SJSA1 (cell line): ENCODE measurements around the gene INO80. TPM values are rescaled to one million over a fixed set of nuclear protein-coding genes. Genes with fewer than 3 reads are reported as not detected.
"Not testable (repeated sequence)": the region's sequence is repeated elsewhere in the genome, so short reads cannot be mapped to it uniquely, and the experiment has no call there.

Source experiments
- DNase-seq, 2 experiments: peaks; one replicate each; pipeline ENCODE4 v3.0.0-alpha.2; 2015 to 2020; ENCODE audit warnings: low spot score in 2 of 2, low read depth in 1 of 2
- H3K27ac ChIP-seq: fragments of 250-450 bp; sonication (Bioruptor Pico); 2 replicates; pipeline ENCODE4 v1.5.1; 2020; ENCODE audit warnings: mild to moderate bottlenecking, moderate library complexity
- H3K27me3 ChIP-seq: fragments of 250-450 bp; sonication (Bioruptor Pico); replicated peaks from 2 replicates; pipeline ENCODE4 v1.5.1; 2020; ENCODE audit warnings: mild to moderate bottlenecking, moderate library complexity
- H3K36me3 ChIP-seq: fragments of 250-450 bp; sonication (Bioruptor Pico); 2 replicates; pipeline ENCODE4 v1.5.1; 2020; ENCODE audit warnings: mild to moderate bottlenecking
- H3K4me1 ChIP-seq: fragments of 250-450 bp; sonication (Bioruptor Pico); replicated peaks from 2 replicates; pipeline ENCODE4 v1.6.1; 2021; ENCODE audit warnings: mild to moderate bottlenecking
- H3K4me3 ChIP-seq: fragments of 250-450 bp; sonication (Bioruptor Pico); 2 replicates; pipeline ENCODE4 v1.5.1; 2020; ENCODE audit warnings: mild to moderate bottlenecking
- H3K9me3 ChIP-seq: fragments of 250-450 bp; sonication (Bioruptor Pico); replicated peaks from 2 replicates; pipeline ENCODE4 v1.5.1; 2020; ENCODE audit warnings: mild to moderate bottlenecking
- total RNA-seq: library from RNA; depleted of rRNA; stranded (reverse); fragments of >200 nt; shearing (Covaris generic); gene quantifications from 2 replicates; pipeline ENCODE4 v1.2.3, GENCODE V29; 2014

INO80 gene
- total RNA-seq, 1 experiment from 2014 or later: 25.5 TPM

DNA sequence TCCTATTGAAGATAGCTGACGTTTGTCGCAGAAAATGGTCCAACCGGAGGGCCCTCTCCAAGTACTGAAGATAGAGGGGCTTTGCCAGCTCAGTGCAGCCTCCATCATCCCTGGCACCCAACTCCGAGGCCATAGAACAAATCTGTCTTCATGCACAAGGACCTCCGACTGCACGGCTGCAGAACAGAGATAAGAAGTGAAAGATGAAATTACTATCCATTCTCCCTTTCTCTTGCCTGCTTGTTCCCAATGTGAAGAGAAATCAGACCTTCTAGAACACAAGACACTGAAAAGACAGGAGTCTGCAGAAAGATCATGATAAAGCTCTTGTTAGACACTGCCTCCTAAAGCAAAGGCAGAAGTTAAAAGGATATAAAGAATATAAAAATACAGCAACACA lies 19.9 kb downstream of the INO80 start:
- no peak for DNase-seq
- Histone ChIP-seq H3K4me3 (no peak overlapping the region), H3K4me1 (peaks cover 2% of the 10 kb centered on the region; the same call in 1 of the 2 replicates), H3K9me3 (no peaks in the 10 kb centered on the region), H3K27ac (no peak overlapping the region), H3K27me3 (no peaks in the 10 kb centered on the region), H3K36me3 (peaks cover 79% of the 10 kb centered on the region)

DNA sequence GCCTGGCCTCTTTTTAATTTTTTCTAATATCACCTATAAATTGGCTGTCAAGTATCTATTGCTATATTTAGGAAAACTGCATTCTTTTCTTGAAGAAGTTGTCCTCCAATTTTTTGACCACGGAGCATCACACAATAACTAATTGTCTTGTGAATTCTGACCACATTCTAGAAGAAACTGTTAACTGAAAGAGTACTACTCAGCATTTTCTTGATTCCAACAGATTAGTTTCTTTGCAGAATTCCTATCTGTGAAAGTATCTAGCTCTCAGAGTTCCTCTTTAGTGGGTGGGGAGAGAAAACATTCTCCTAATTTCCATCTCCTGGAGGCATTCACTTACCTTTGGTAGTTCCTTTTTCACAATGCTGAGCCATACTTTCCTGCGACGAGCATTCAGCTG lies 31.1 kb downstream of the INO80 start:
- DNase-seq: no peak
- Histone ChIP-seq H3K27ac (no peak overlapping the region), H3K36me3 (peaks cover 96% of the 10 kb centered on the region)

DNA sequence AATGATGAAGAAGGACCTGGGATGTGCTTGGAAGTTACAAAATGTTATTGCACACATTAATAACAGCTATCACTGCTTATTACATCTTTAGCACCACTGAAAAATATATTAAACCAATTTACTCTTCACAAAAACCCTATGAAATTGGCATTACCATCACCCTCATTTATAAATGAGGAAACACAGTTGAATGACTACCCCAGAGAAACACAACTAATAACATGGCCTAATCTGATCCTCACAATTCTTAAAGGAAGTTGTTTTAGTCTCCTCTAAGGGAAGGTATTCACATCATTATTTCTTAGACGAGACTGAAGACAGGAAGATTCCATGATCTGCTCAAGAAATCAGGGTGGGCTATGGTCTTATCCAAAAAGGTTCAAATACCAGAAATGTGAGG lies 35.9 kb downstream of the INO80 start:
- H3K27me3 ChIP-seq: no peaks in the 10 kb centered on the region
- no peak overlapping the region for H3K27ac ChIP-seq
- no peak overlapping the region for H3K4me3 ChIP-seq
- no peaks in the 10 kb centered on the region for H3K4me1 ChIP-seq
- H3K36me3 ChIP-seq: peaks cover 89% of the 10 kb centered on the region
- no peak for DNase-seq
- no peaks in the 10 kb centered on the region for H3K9me3 ChIP-seq

More for the DNA sequence above, 31.1 kb downstream of the INO80 start:
- Histone ChIP-seq H3K4me3 (no peak overlapping the region), H3K4me1 (no peaks in the 10 kb centered on the region), H3K9me3 (no peaks in the 10 kb centered on the region), H3K27me3 (no peaks in the 10 kb centered on the region)

DNA sequence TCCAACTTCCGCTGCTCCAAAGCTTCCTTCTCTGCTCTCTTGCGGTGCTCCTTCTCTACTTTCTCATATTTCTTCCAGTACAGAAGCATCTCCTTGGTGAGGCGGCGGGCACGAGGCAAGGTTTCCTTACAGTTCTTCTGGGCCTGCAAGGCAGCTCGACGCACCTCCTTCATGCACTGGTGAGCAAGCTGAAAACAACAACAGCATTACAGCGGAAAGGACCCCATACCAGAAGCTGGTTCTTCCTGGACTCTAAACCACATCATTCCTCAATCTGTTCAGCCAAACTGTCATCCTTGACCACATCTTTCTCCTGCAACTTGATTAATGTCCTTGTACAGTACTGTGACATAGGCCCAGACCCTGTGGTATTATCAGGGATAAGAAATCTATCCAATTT lies 36.4 kb downstream of the INO80 start:
- H3K27ac ChIP-seq: no peak overlapping the region
- DNase-seq: no peak
- no peaks in the 10 kb centered on the region for H3K4me1 ChIP-seq
- no peaks in the 10 kb centered on the region for H3K9me3 ChIP-seq
- no peak overlapping the region for H3K4me3 ChIP-seq
- H3K27me3 ChIP-seq: no peaks in the 10 kb centered on the region
- H3K36me3 ChIP-seq: peaks cover 88% of the 10 kb centered on the region

DNA sequence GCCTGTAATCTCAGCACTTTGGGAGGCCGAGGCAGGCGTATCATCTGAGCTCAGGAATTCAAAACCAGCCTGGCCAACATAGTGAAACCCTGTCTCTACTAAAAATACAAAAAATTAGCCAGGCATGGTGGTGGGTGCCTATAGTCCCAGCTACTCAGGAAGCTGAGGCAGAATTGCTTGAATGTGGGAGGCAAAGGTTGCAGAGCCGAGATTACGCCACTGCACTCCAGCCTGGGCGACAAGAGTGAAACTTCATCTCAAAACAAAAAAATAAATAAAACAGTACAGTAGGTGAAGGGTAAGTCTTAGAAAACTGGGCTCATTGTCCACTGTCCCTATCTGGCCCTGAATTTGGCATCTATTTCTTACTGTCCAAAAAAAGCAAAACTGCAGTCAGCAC lies 37.2 kb downstream of the INO80 start:
- not testable (repeated sequence) for H3K27ac ChIP-seq, H3K4me3 ChIP-seq, DNase-seq, H3K4me1 ChIP-seq, H3K27me3 ChIP-seq, H3K9me3 ChIP-seq
- peaks cover 89% of the 10 kb centered on the region for H3K36me3 ChIP-seq

DNA sequence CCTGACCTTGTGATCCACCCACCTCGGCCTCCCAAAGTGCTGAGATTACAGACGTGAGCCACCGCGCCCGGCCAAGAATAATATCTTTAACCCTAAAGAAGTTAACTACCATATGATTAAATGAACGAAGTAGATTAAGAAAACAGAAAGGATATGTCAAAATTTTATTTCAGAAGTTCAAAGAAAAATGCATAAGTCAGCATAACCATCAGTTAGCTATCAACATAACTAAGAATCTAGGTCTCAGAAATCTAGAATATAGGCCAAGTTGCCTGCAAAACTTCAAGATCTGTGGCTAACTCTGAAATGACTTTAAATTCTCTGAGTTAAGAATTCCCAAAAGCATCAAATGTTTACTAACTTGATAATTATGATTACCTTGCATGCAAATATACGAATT lies 38.0 kb downstream of the INO80 start:
- H3K27ac ChIP-seq: no peak overlapping the region
- no peaks in the 10 kb centered on the region for H3K4me1 ChIP-seq
- peaks cover 89% of the 10 kb centered on the region for H3K36me3 ChIP-seq
- H3K4me3 ChIP-seq: no peak overlapping the region
- DNase-seq: no peak
- H3K9me3 ChIP-seq: no peaks in the 10 kb centered on the region
- no peaks in the 10 kb centered on the region for H3K27me3 ChIP-seq

DNA sequence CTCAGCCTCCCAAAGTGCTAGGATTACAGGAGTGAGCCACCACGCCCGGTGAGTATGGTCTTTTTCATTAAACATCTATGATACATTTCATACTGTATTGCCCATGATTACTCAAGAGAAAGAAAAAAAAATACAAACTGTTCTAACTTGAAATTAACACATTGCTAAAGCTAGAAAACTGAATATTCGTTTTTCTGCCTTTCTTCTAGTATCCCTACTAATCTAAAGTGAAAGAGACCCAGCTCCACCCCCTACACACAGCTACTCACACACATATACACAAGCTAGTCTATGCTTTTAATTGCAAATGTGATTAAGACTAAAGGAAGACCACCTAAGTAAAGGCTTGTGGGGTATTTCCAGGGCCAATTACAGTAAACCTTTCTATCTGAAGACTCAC lies 43.1 kb downstream of the INO80 start:
- Histone ChIP-seq H3K36me3 (peaks cover 84% of the 10 kb centered on the region), H3K27ac (no peak overlapping the region)

DNA sequence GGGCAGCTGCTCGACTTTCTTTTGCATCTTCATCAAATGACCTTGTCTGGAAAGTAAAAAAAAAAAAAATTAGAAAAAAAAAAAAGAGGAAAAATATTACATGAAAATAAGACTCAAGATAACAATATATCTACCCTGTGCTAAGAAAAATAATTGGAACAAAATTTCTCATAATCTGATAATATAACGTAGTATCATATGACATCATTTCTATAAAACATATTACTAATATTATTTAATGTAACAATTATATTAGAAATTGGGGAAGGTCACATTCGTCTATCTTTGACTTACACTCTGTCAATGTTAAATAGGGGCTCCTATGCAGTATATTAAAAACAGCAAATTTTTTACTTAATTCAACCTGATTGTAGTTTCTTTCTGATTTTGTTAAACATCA lies 44.1 kb downstream of the INO80 start:
- Histone ChIP-seq H3K9me3 (no peaks in the 10 kb centered on the region), H3K4me3 (no peak overlapping the region), H3K4me1 (no peaks in the 10 kb centered on the region), H3K27me3 (no peaks in the 10 kb centered on the region), H3K27ac (no peak overlapping the region), H3K36me3 (peaks cover 85% of the 10 kb centered on the region)
- no peak for DNase-seq

More for the DNA sequence above, 43.1 kb downstream of the INO80 start:
- no peak for DNase-seq
- Histone ChIP-seq H3K4me1 (no peaks in the 10 kb centered on the region), H3K4me3 (no peak overlapping the region), H3K9me3 (no peaks in the 10 kb centered on the region), H3K27me3 (no peaks in the 10 kb centered on the region)

DNA sequence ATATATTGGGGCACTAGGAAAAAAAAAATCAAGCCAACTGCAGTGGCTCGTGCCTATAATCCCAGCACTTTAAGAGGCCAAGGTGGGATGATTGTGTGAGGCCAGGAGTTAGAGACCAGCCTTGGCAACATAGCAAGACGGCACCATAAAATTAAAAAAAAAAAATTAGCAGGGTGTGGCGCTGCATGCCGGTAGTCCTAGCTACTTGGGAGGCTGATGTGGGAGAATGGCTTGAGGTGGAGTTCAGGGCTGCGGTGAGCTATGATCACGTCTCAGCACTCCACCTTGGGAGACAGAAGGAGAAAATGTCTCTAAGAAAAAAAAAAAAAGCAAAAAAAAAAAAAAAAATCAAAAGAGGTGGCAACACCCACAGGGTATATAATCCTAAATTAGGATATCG lies 49.6 kb downstream of the INO80 start:
- Histone ChIP-seq H3K36me3 (peaks cover 83% of the 10 kb centered on the region), H3K4me3 (no peak overlapping the region), H3K9me3 (no peaks in the 10 kb centered on the region), H3K27me3 (no peaks in the 10 kb centered on the region), H3K4me1 (no peaks in the 10 kb centered on the region), H3K27ac (no peak overlapping the region)
- no peak for DNase-seq

DNA sequence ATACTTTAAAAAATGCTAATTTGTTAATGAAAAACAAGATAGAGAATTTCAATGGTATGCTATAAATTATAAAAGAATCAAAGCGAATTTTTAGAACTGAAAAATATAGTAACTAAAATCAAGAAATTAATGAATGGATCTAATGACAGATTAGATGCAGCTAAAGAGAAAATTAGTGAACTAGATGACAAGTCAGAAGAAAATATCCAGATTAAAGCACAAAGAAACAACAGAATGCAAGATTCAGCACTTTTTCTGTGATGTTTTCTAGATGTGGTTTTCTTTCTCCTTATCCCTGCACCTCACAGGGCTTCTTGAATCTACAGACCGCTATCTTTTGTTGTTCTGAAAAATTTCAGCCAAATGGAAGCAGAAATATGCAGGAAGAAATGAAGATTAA lies 54.4 kb downstream of the INO80 start:
- DNase-seq: no peak
- H3K27ac ChIP-seq: no peak overlapping the region
- no peaks in the 10 kb centered on the region for H3K9me3 ChIP-seq
- H3K4me3 ChIP-seq: no peak overlapping the region
- peaks cover 89% of the 10 kb centered on the region for H3K36me3 ChIP-seq
- H3K4me1 ChIP-seq: no peaks in the 10 kb centered on the region
- no peaks in the 10 kb centered on the region for H3K27me3 ChIP-seq

DNA sequence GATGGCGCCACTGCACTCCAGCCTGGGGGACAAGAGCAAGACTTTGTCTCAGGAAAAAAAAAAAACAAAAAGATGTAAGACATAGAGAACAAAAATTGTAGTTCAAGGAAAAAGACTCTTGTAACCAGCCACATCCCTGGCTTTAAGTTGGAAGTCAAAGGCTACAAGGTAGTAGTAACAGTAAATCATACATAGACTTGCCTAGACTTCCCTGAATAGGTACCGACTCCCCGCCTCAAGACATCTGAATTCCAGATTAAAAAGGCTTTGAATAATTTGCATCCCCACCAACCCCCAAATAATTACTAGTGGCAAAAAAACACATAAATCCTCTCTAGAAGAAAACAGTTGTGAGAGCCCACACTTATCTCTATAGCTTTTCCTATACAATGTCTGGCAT lies 55.6 kb downstream of the INO80 start:
- Histone ChIP-seq H3K27me3 (no peaks in the 10 kb centered on the region), H3K4me1 (no peaks in the 10 kb centered on the region), H3K27ac (no peak overlapping the region), H3K36me3 (peaks cover 92% of the 10 kb centered on the region), H3K4me3 (no peak overlapping the region), H3K9me3 (no peaks in the 10 kb centered on the region)
- DNase-seq: no peak

DNA sequence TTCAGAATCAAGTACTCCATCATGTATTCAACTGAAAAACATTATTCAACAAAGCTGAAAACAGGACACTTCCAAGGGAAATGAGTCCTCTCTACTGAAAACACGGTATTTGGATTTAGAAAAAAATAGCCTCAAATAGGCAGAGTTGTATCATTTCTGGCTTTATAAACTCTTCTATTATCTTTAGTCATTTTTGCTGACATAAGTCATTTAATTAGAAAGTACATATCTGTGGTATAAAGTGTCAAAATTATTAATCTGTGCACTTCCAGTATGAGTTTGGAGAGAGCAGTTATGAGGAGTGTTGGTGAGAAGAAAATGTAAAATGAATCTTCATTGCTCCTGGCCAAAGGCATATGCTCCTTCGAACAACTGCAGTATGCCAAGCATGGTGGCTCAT lies 59.3 kb downstream of the INO80 start:
- Histone ChIP-seq H3K4me1 (no peaks in the 10 kb centered on the region), H3K4me3 (no peak overlapping the region), H3K27me3 (no peaks in the 10 kb centered on the region), H3K36me3 (peaks cover 89% of the 10 kb centered on the region), H3K9me3 (no peaks in the 10 kb centered on the region), H3K27ac (no peak overlapping the region)
- DNase-seq: no peak

DNA sequence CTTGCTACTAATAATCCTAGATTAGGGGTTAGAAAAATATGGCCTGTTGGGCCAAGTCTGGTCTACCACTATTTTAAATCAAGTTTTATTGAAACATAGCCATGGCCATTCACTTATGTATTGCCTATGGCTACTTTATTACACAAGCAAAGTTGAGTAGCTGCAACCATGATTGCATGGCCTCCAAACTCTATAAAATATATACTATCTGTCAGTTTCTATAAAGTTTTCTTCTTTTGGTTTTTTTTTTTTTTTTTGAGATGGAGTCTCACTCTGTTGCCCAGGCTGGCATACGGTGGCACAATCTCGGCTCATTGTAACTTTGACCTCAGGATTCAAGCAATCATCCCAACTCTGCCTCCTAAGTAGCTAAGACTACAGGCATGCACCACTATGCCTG lies 60.4 kb downstream of the INO80 start:
- H3K27me3 ChIP-seq: no peaks in the 10 kb centered on the region
- no peak overlapping the region for H3K27ac ChIP-seq
- H3K36me3 ChIP-seq: peaks cover 90% of the 10 kb centered on the region
- H3K4me3 ChIP-seq: no peak overlapping the region
- no peaks in the 10 kb centered on the region for H3K9me3 ChIP-seq
- no peaks in the 10 kb centered on the region for H3K4me1 ChIP-seq
- DNase-seq: no peak

DNA sequence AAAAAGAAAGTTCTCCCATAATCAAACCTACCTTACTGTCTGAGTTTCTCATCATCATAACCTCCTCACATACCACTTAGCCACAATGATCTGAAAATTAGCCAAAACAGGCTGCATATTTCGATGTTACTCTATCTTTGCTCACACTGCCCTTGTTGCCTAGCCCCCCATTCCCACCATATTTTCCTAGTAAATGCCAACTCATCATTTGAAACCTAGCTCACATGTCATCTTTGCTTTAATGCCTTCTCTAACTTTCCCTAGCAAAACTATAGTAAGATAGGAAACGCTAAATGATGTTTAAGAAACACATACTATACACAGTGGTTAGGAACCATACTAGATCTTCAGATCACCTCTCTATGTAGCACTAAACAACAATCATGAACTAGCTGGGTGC lies 64.9 kb downstream of the INO80 start:
- Histone ChIP-seq H3K36me3 (peaks cover 92% of the 10 kb centered on the region), H3K27ac (no peak overlapping the region), H3K9me3 (no peaks in the 10 kb centered on the region), H3K4me3 (no peak overlapping the region), H3K4me1 (no peaks in the 10 kb centered on the region), H3K27me3 (no peaks in the 10 kb centered on the region)
- DNase-seq: no peak

DNA sequence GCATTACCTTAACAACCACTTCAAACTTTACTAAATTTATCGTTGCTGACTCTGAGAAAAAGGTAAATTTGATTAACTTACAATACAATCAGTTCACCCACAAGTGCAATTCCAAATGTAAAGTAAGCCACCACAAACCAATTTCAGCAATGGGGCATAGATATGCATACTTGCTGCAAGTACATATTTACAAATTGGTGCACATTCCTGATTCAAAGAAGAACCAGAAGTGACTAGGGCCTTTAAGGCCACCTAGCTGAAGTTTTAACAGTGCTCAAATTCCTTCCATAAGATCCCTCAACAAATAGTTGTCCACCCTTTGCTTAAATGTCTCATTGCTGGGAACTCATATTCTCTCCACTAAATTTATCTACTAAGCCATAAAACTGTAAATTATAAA lies 67.2 kb downstream of the INO80 start:
- Histone ChIP-seq H3K36me3 (peaks cover 87% of the 10 kb centered on the region), H3K4me3 (no peak overlapping the region), H3K27me3 (no peaks in the 10 kb centered on the region), H3K9me3 (no peaks in the 10 kb centered on the region), H3K27ac (no peak overlapping the region), H3K4me1 (no peaks in the 10 kb centered on the region)
- no peak for DNase-seq
